ENCODE data around the gene DEDD. TPM values are rescaled to one million over a fixed set of nuclear protein-coding genes. Genes with fewer than 3 reads are reported as not detected.

Gene DEDD
- total and polyA plus RNA-seq, 2 donors (not counting 1 experiment from before 2014, with no cell fraction given): 35.9 to 40.8 TPM

DNA sequence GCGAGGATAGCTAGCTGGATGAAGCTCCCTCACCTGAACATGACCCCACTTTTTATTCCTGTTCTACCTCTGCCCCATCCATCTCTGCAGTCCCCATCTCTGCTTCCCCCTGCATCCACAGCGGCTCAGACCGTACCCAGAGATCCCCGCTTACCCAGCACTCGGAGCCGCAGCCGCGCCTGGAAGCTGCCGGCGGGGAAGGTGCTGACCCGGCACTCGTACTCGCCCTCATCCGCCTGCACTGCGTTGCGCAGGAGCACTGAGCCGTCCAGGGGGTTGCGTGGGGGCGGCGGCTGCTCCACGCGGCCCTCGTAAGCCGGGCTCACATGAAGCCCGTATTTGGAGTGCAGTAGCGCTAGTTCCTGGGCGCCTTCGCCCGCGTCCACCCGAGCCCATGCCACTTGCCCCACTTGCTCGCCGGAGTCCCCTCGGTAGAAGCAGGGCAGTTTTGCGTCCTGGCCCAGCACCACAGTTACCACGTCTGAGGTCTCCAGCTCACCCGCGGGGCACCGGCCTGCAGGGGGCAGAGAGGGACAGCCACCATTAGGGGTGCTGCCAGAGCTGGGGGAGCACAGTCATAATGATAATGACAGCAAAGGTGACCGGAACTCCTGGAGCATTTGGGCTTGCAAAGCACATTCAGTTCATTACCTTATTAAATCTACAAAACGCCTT lies 52.9 kb downstream of the DEDD start:
- Mint-ChIP-seq H3K9me3 (ENCODE audit: insufficient read depth) (no peaks in the 10 kb centered on the region), H3K27ac (no peak overlapping the region), H3K4me3 (no peak overlapping the region), H3K27me3 (peaks cover 4% of the 10 kb centered on the region), H3K4me1 (no peaks in the 10 kb centered on the region)
- Histone ChIP-seq H3K27ac (ENCODE audit: low read length in 2 of 2) (no peak overlapping the region), H4K20me1 (ENCODE audit: control insufficient read depth, insufficient read depth, low read length, poor library complexity, severe bottlenecking) (no peaks in the 10 kb centered on the region), H3K9me3 (ENCODE audit: control extremely low read depth in 1 of 3, control insufficient read depth in 2 of 3, insufficient read depth in 1 of 3, low read length in 2 of 3) (no peaks in the 10 kb centered on the region), H2AFZ (ENCODE audit: insufficient read depth, low read depth, low read length, poor library complexity, severe bottlenecking) (no peak overlapping the region), H3K9ac (ENCODE audit: low read length) (no peak overlapping the region), H3K4me1 (ENCODE audit: control insufficient read depth in 2 of 2, insufficient read depth in 2 of 2, low read length in 2 of 2) (no peaks in the 10 kb centered on the region), H3K79me2 (ENCODE audit: control insufficient read depth, insufficient read depth, low read length) (no peaks in the 10 kb centered on the region), H3K4me2 (replicated peaks; ENCODE audit: low read depth, low read length, poor library complexity, severe bottlenecking) (no peak overlapping the region), H3K36me3 (replicated peaks in 1 of 2; ENCODE audit: control extremely low read depth in 1 of 2, control insufficient read depth in 1 of 2, extremely low read depth in 1 of 2, insufficient read depth in 2 of 2, low read length in 1 of 2) (no peaks in the 10 kb centered on the region), H3K27me3 (replicated peaks in 1 of 4; ENCODE audit: control extremely low read depth in 1 of 4, control insufficient read depth in 3 of 4, insufficient read depth in 4 of 4, low read length in 3 of 4) (no peaks in the 10 kb centered on the region), H3K4me3 (ENCODE audit: control extremely low read depth in 1 of 5, extremely low read depth in 1 of 5, insufficient read depth in 1 of 5, low read depth in 2 of 5, low read length in 4 of 5) (no peak overlapping the region)
- ChIA-PET POLR2A (no interaction called here), CTCF (interaction anchor here (0.9 to 1.6 kb wide), 2 partner anchors 10 to 17 kb away, joined by 4 to 5 read pairs; partner anchors contain the start of gene ARHGAP30)
- TF ChIP-seq, protein P1, sequence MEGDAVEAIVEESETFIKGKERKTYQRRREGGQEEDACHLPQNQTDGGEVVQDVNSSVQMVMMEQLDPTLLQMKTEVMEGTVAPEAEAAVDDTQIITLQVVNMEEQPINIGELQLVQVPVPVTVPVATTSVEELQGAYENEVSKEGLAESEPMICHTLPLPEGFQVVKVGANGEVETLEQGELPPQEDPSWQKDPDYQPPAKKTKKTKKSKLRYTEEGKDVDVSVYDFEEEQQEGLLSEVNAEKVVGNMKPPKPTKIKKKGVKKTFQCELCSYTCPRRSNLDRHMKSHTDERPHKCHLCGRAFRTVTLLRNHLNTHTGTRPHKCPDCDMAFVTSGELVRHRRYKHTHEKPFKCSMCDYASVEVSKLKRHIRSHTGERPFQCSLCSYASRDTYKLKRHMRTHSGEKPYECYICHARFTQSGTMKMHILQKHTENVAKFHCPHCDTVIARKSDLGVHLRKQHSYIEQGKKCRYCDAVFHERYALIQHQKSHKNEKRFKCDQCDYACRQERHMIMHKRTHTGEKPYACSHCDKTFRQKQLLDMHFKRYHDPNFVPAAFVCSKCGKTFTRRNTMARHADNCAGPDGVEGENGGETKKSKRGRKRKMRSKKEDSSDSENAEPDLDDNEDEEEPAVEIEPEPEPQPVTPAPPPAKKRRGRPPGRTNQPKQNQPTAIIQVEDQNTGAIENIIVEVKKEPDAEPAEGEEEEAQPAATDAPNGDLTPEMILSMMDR (IDR thresholded peaks at IDR 0.05): no peak
- TF ChIP-seq EZH2 (IDR thresholded peaks at IDR 0.05; ENCODE audit: borderline replicate concordance, insufficient read depth, low read depth, low read length, poor library complexity, severe bottlenecking): no peak
- 81% methylated on average over 39 of the region's 41 CpGs for WGBS (ENCODE audit: insufficient coverage)
- DNase-seq (no peak), ATAC-seq (ENCODE audit: low read depth) (no peak)
- intact Hi-C loops (cut with micrococcal nuclease): no loop called here

DNA sequence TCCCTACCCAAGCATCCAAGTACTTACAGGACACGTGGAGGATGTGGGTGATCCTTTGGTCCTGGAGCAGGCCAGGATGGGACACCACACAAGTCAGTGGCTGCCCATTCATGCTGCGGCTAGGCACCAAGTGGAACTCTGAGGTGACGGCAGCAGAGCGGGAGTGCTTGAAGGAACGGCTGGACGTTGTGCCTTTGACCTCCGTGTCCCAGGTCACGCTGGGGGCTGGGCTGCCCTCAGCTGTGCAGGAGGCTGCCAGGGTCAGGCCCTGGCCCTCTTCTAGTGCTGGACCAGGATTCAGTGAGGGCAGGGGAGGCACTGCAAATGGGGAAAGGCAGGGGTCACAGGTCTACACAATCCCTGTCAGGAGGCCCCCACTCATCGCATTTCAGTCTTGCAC lies 55.0 kb downstream of the DEDD start:
- no peak overlapping the region for H3K4me3 ChIP-seq (ENCODE audit: control extremely low read depth in 1 of 5, extremely low read depth in 1 of 5, insufficient read depth in 1 of 5, low read depth in 2 of 5, low read length in 4 of 5)
- H3K79me2 ChIP-seq (ENCODE audit: control insufficient read depth, insufficient read depth, low read length): peaks cover 8% of the 10 kb centered on the region
- no peak overlapping the region for H3K27ac Mint-ChIP-seq
- H3K27me3 ChIP-seq (replicated peaks in 1 of 4; ENCODE audit: control extremely low read depth in 1 of 4, control insufficient read depth in 3 of 4, insufficient read depth in 4 of 4, low read length in 3 of 4): no peaks in the 10 kb centered on the region
- H3K4me1 ChIP-seq (ENCODE audit: control insufficient read depth in 2 of 2, insufficient read depth in 2 of 2, low read length in 2 of 2): no peaks in the 10 kb centered on the region
- H3K9me3 ChIP-seq (ENCODE audit: control extremely low read depth in 1 of 3, control insufficient read depth in 2 of 3, insufficient read depth in 1 of 3, low read length in 2 of 3): no peaks in the 10 kb centered on the region
- peaks cover 4% of the 10 kb centered on the region for H3K27me3 Mint-ChIP-seq
- no peak overlapping the region for H3K9ac ChIP-seq (ENCODE audit: low read length)
- H3K36me3 ChIP-seq (replicated peaks in 1 of 2; ENCODE audit: control extremely low read depth in 1 of 2, control insufficient read depth in 1 of 2, extremely low read depth in 1 of 2, insufficient read depth in 2 of 2, low read length in 1 of 2): no peaks in the 10 kb centered on the region
- ChIA-PET CTCF (no interaction called here), POLR2A (no interaction called here)
- no peaks in the 10 kb centered on the region for H3K4me1 Mint-ChIP-seq
- no peak for DNase-seq
- no peak overlapping the region for H3K27ac ChIP-seq (ENCODE audit: low read length in 2 of 2)
- no peaks in the 10 kb centered on the region for H3K9me3 Mint-ChIP-seq (ENCODE audit: insufficient read depth)
- no peak for TF ChIP-seq EZH2 (IDR thresholded peaks at IDR 0.05; ENCODE audit: borderline replicate concordance, insufficient read depth, low read depth, low read length, poor library complexity, severe bottlenecking)
- TF ChIP-seq, protein P1 (IDR thresholded peaks at IDR 0.05): no peak
- H2AFZ ChIP-seq (ENCODE audit: insufficient read depth, low read depth, low read length, poor library complexity, severe bottlenecking): no peak overlapping the region
- no peaks in the 10 kb centered on the region for H4K20me1 ChIP-seq (ENCODE audit: control insufficient read depth, insufficient read depth, low read length, poor library complexity, severe bottlenecking)
- WGBS (ENCODE audit: insufficient coverage): 91% methylated on average over 8 of the region's 9 CpGs
- no peak overlapping the region for H3K4me3 Mint-ChIP-seq
- ATAC-seq (ENCODE audit: low read depth): no peak
- intact Hi-C loops (cut with micrococcal nuclease): no loop called here
- no peak overlapping the region for H3K4me2 ChIP-seq (replicated peaks; ENCODE audit: low read depth, low read length, poor library complexity, severe bottlenecking)
